Progenitor cell of endocrine pancreas (in vitro differentiated cells): ENCODE measurements around the gene GLTP. TPM values are rescaled to one million over a fixed set of nuclear protein-coding genes. Genes with fewer than 3 reads are reported as not detected.
A peak's percentile ranks its signal among the peaks of the same experiment; 100 is the strongest.

ENCODE experiments used
- DNase-seq: peaks from one replicate; pipeline ENCODE4 v3.0.0; 2021; ENCODE audit warnings: low spot score; ENCODE audit not compliant: unreplicated experiment
- H3K27ac Mint-ChIP-seq: 2 replicates; pipeline ENCODE4 v1.8.0; 2021; ENCODE audit warnings: mild to moderate bottlenecking, moderate library complexity, mixed read lengths
- H3K27me3 Mint-ChIP-seq: 2 replicates; pipeline ENCODE4 v1.8.0; 2021; ENCODE audit warnings: mixed read lengths
- H3K36me3 Mint-ChIP-seq: 2 replicates; pipeline ENCODE4 v1.8.0; 2022; ENCODE audit warnings: mixed read lengths; ENCODE audit not compliant: insufficient read depth
- H3K4me1 Mint-ChIP-seq: 2 replicates; pipeline ENCODE4 v1.8.0; 2021; ENCODE audit warnings: low read depth, mixed read lengths
- H3K4me3 Mint-ChIP-seq: 2 replicates; pipeline ENCODE4 v1.8.0; 2021; ENCODE audit warnings: low read depth, mild to moderate bottlenecking, moderate library complexity, mixed read lengths
- H3K9me3 Mint-ChIP-seq: 2 replicates; pipeline ENCODE4 v1.8.0; 2021; ENCODE audit warnings: low read depth, mixed read lengths
- CTCF ChIP-seq: fragments of 200-600 bp; sonication (generic); IDR thresholded peaks from one replicate; pipeline ENCODE4 v1.5.0; 2021; ENCODE audit warnings: antibody characterized with exemption, mild to moderate bottlenecking; ENCODE audit not compliant: unreplicated experiment
- total RNA-seq: library from RNA; stranded (reverse); gene quantifications from 2 replicates; pipeline ENCODE4 v1.2.1, GENCODE V29; 2021

Gene GLTP
- total RNA-seq, 1 donor from 2014 or later, result 21.7 TPM

DNA sequence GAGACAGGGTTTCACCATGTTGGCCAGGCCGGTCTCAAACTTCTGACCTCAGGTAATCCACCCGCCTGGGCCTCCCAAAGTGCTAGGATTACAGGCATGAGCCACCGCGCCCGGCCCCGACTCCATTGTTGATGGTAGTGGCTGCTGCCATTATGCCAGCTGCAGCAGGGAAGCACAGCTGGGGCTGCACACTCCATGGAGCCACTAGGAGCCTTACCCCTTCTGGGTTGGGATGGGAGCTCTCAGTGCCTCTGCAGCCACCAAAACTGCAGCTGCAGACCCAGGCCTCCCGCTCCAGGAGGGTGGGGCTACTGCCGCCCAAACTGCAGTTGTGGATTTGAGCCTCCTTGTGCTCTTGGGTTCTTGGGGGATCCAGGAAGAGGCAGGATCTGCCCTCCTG lies 45.7 kb upstream of the GLTP start:
- no peaks in the 10 kb centered on the region for H3K27me3 Mint-ChIP-seq
- H3K4me3 Mint-ChIP-seq, result no peak overlapping the region
- no peak for TF ChIP-seq CTCF
- H3K9me3 Mint-ChIP-seq, result no peaks in the 10 kb centered on the region
- peaks cover 7% of the 10 kb centered on the region for H3K36me3 Mint-ChIP-seq
- DNase-seq, result no peak
- H3K27ac Mint-ChIP-seq, result no peak overlapping the region
- peaks cover 14% of the 10 kb centered on the region for H3K4me1 Mint-ChIP-seq

- Mint-ChIP-seq H3K4me1 (peaks cover 14% of the 10 kb centered on the region), H3K36me3 (peaks cover 10% of the 10 kb centered on the region), H3K27me3 (no peaks in the 10 kb centered on the region), H3K4me3 (no peak overlapping the region), H3K27ac (peak overlapping the region; percentile 73), H3K9me3 (no peaks in the 10 kb centered on the region)
- TF ChIP-seq CTCF, result no peak
- no peak for DNase-seq
Measured at GRCh38 chr12:109925185-109925840, 45.0 kb upstream of the GLTP start.

GRCh38 chr12:109923481-109924245 lies 43.3 kb upstream of the GLTP start:
- TF ChIP-seq CTCF, result no peak
- Mint-ChIP-seq H3K36me3 (peaks cover 10% of the 10 kb centered on the region), H3K27me3 (no peaks in the 10 kb centered on the region), H3K4me3 (no peak overlapping the region), H3K9me3 (no peaks in the 10 kb centered on the region), H3K27ac (no peak overlapping the region), H3K4me1 (peaks cover 11% of the 10 kb centered on the region)
- no peak for DNase-seq

DNA sequence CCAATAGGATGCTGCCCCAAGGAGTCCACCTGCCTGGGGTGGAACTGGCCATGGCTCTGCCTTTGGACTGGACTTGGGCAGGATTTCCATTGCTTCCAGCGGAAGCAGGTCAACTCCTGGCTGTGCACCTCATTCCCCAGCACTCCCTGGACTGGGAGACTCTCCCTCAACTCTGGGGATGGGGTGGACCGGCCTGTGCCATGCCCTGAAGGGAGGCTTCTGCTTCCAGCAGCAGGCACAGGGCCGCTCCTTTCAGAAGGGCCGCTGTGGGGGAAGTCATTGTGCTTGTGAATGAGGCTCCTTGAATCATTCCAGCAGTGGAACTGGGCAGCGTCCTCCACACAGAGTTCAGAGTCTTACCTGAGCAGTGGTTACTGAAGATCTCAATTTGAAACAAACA lies 42.7 kb upstream of the GLTP start:
- peaks cover 11% of the 10 kb centered on the region for H3K4me1 Mint-ChIP-seq
- DNase-seq, result no peak
- no peak overlapping the region for H3K27ac Mint-ChIP-seq
- TF ChIP-seq CTCF, result no peak
- peaks cover 10% of the 10 kb centered on the region for H3K36me3 Mint-ChIP-seq
- no peaks in the 10 kb centered on the region for H3K9me3 Mint-ChIP-seq
- H3K27me3 Mint-ChIP-seq, result no peaks in the 10 kb centered on the region
- no peak overlapping the region for H3K4me3 Mint-ChIP-seq

DNA sequence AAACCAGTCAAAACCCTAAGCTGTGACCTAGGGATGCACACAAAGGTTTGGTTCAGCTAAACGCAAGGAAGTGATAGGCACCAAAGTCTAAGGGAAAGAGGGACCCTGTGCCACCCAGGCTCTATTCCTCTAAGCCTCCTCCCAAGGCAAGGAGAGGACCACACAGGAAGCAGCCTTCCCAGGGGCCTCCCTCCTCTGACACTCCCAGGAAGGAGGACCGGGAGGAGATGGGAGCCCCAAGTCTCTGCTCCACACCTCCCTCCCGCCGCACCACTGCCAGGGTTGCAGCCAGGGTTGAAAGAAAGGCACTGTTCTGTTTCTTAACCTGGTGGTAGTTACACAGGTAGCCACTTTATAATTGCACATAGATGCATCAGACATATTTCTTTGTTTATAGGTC lies 41.6 kb upstream of the GLTP start:
- Mint-ChIP-seq H3K9me3 (no peaks in the 10 kb centered on the region), H3K36me3 (peaks cover 10% of the 10 kb centered on the region), H3K27me3 (no peaks in the 10 kb centered on the region), H3K4me3 (no peak overlapping the region), H3K27ac (no peak overlapping the region), H3K4me1 (peaks cover 9% of the 10 kb centered on the region)
- DNase-seq, result no peak
- no peak for TF ChIP-seq CTCF
